Sigmoid colon (tissue), 4 donors: ENCODE measurements around the gene MEGF8.

Experiments used
- CTCF ChIP-seq, 4 experiments: fragments of 450-650 bp in 3 of 4; fragments of 200-600 bp in 1 of 4; IDR thresholded peaks; one replicate each; pipeline ENCODE4 v1.5.1; 2016 to 2019; ENCODE audit warnings: antibody characterized with exemption in 4 of 4, mild to moderate bottlenecking in 3 of 4, moderate library complexity in 2 of 4
- EP300 ChIP-seq, 4 donors: sonication (generic); formaldehyde crosslinking; IDR thresholded peaks; one replicate each; pipeline ENCODE4 v1.6.1; 2017; ENCODE audit warnings: antibody characterized with exemption in 4 of 4
- POLR2A ChIP-seq, 2 donors: fragments of 450-650 bp; IDR thresholded peaks; one replicate each; pipeline ENCODE4 v1.6.1; 2016; ENCODE audit warnings: antibody characterized with exemption in 2 of 2, mild to moderate bottlenecking in 2 of 2, moderate library complexity in 2 of 2
- POLR2AphosphoS5 ChIP-seq, 4 donors: sonication (generic); formaldehyde crosslinking; IDR thresholded peaks; one replicate each; pipeline ENCODE4 v1.6.1; 2017; ENCODE audit warnings: antibody characterized with exemption in 4 of 4

GRCh38 chr19:42284066-42284501, 41.4 kb upstream of the MEGF8 start:
- no peak for TF ChIP-seq CTCF (IDR thresholded peaks at IDR 0.05)
- no peak for TF ChIP-seq POLR2A (IDR thresholded peaks at IDR 0.05)
- no peak for TF ChIP-seq EP300 (IDR thresholded peaks at IDR 0.05)
- TF ChIP-seq POLR2AphosphoS5 (IDR thresholded peaks at IDR 0.05), result no peak
